Lung (tissue), 12 donors: ENCODE results near the gene APPL2. TPM values are rescaled to one million over a fixed set of nuclear protein-coding genes. Genes with fewer than 3 reads are reported as not detected.

Source experiments
- ATAC-seq: fragments of 200-7000 bp; cut with Tn5 transposase; one replicate; pipeline ENCODE4 v1.9.1; 2020; ENCODE audit warnings: moderate number of reproducible peaks; ENCODE audit not compliant: insufficient read depth, low FRiP score
- DNase-seq, 3 donors: peaks; one replicate each; pipeline ENCODE4 v3.0.0-alpha.2; 2013 to 2017
- H3K27ac ChIP-seq, 2 donors: one replicate each; pipeline ENCODE4 v1.5.1; 2013; ENCODE audit warnings: mild to moderate bottlenecking in 2 of 2, moderate library complexity in 2 of 2, control low read depth in 1 of 2, inconsistent platforms in 1 of 2, low read depth in 1 of 2, low read length in 1 of 2
- H3K27me3 ChIP-seq, 3 donors: one replicate each; pipeline ENCODE4 v1.5.1; 2013; ENCODE audit warnings: low read length in 2 of 3; ENCODE audit not compliant: control insufficient read depth in 3 of 3, insufficient read depth in 3 of 3
- H3K36me3 ChIP-seq, 4 donors: one replicate each; pipeline ENCODE4 v1.5.1; 2013; ENCODE audit warnings: low read length in 4 of 4, mild to moderate bottlenecking in 1 of 4, moderate library complexity in 1 of 4; ENCODE audit not compliant: control insufficient read depth in 4 of 4, insufficient read depth in 4 of 4
- H3K4me1 ChIP-seq, 5 donors: one replicate each; pipeline ENCODE4 v1.5.1; 2013; ENCODE audit warnings: low read length in 5 of 5, mild to moderate bottlenecking in 2 of 5, moderate library complexity in 1 of 5; ENCODE audit not compliant: control insufficient read depth in 5 of 5, insufficient read depth in 5 of 5
- H3K4me3 ChIP-seq: one replicate; pipeline ENCODE4 v1.5.1; 2013; ENCODE audit warnings: mild to moderate bottlenecking, control low read depth, moderate library complexity
- H3K9ac ChIP-seq, 2 donors: one replicate each; pipeline ENCODE4 v1.5.1; 2013; ENCODE audit warnings: low read length in 2 of 2, control low read depth in 1 of 2; ENCODE audit not compliant: insufficient read depth in 1 of 2
- H3K9me3 ChIP-seq, 4 donors: one replicate each; pipeline ENCODE4 v1.5.1; 2013; ENCODE audit warnings: low read length in 3 of 4, mild to moderate bottlenecking in 1 of 4, moderate library complexity in 1 of 4; ENCODE audit not compliant: control insufficient read depth in 4 of 4, insufficient read depth in 3 of 4
- WGBS, 2 donors: extraction: QIAGEN DNeasy Blood & Tissue Kit; methylation state at CpG; one replicate each; pipeline ENCODE4 v1.1.7; 2013; 5-methylcytosine and 5-hydroxymethylcytosine counted together
- polyA plus RNA-seq, 2 donors: library from polyadenylated mRNA; stranded (reverse); fragments of 200-250 nt; gene quantifications; one replicate each; pipeline ENCODE4 v1.2.1, GENCODE V29; 2013
- total RNA-seq, 2 donors: library from RNA; depleted of rRNA in 1 of 2; stranded (reverse); fragments of >200 nt in 1 of 2; gene quantifications; one replicate each; pipeline ENCODE4 v1.2.1, GENCODE V29; 2014 to 2021
- TF ChIP-seq, protein P1 (sequence below): IDR thresholded peaks from 2 replicates; pipeline ENCODE4 v1.5.1; 2012; ENCODE audit warnings: mild to moderate bottlenecking; ENCODE audit errors: control extremely low read depth, extremely low read depth
- donor health status: control.
- donor health status: control.
- donor health status: Bipolar disorder and iron deficiency.
- donor health status: healthy.
- donor health status: DM: yes; HTN: yes; CAD: no.

APPL2 gene
- total and polyA plus RNA-seq, 4 donors = 11.8 to 89.5 (median 26.5) TPM

DNA sequence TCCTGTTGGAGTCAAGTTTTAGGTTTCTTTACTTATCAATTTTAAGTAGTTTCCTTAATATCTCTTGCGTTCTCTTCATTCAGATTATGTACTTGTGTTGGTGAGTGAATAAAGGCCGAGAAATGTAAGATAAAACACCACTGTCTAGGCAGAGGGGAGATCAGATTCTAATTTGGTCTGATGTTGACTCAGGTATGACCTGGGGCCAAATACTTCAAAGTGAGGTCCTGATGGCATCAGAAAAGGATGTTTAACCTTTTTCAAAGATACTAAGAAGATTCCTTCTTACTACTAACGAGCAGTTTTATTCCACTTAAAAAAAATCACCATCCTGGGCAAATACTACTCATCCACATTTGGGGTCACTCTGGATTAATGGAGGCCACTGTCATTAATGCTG lies 26.9 kb downstream of the APPL2 start:
- no peak overlapping the region for H3K27ac ChIP-seq
- no peak overlapping the region for H3K9ac ChIP-seq
- H3K4me1 ChIP-seq = no peaks in the 10 kb centered on the region
- H3K9me3 ChIP-seq = no peaks in the 10 kb centered on the region
- H3K4me3 ChIP-seq = no peak overlapping the region
- peaks cover 24 to 43% (median 33%) of the 10 kb centered on the region in 4 donors for H3K36me3 ChIP-seq
- WGBS, 2 donors = 91 to 95% methylated on average over 3 of the region's 3 CpGs
- ATAC-seq (no peak), DNase-seq (no peak)
- H3K27me3 ChIP-seq = no peaks in the 10 kb centered on the region
- TF ChIP-seq, protein P1, sequence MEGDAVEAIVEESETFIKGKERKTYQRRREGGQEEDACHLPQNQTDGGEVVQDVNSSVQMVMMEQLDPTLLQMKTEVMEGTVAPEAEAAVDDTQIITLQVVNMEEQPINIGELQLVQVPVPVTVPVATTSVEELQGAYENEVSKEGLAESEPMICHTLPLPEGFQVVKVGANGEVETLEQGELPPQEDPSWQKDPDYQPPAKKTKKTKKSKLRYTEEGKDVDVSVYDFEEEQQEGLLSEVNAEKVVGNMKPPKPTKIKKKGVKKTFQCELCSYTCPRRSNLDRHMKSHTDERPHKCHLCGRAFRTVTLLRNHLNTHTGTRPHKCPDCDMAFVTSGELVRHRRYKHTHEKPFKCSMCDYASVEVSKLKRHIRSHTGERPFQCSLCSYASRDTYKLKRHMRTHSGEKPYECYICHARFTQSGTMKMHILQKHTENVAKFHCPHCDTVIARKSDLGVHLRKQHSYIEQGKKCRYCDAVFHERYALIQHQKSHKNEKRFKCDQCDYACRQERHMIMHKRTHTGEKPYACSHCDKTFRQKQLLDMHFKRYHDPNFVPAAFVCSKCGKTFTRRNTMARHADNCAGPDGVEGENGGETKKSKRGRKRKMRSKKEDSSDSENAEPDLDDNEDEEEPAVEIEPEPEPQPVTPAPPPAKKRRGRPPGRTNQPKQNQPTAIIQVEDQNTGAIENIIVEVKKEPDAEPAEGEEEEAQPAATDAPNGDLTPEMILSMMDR = no peak

DNA sequence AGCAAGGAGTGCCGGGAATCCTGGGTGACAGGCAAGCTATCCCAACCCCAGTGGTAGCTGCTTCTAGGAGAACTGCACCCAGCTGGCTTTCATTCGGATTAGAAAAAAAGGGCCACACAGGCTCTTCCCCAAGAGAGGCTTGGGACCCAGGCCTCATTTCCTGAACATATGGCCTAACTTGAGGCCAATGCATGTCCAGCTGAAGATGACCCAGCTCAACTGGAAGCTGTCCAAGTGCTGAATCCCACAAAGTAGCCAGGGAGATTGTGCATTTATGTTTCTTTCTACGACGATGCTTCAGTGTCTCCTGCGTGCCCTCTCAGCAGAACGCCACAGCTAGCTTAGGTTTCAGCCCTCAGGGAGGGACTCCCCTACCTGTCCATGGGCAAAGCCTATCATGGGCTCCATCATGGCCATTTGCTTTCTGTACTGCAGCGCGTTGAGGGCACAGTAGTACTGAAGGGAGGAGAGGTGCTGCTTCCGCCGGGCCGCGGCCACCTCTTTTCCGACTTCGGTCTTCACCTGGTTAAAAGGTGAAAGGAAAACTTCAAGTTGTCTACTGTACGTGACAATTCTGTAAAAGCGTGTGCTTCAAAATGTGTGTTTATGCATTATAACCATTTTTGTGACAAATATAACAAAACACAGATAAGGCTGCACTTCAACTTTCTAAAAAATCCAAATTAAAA lies 29.1 kb downstream of the APPL2 start:
- ATAC-seq = no peak
- Histone ChIP-seq H3K4me3 (no peak overlapping the region), H3K4me1 (peaks cover 0 to 4% (median 0%) of the 10 kb centered on the region in 5 donors), H3K9ac (no peak overlapping the region), H3K27ac (no peak overlapping the region), H3K27me3 (no peaks in the 10 kb centered on the region), H3K9me3 (no peaks in the 10 kb centered on the region), H3K36me3 (peaks cover 29 to 54% (median 41%) of the 10 kb centered on the region in 4 donors)
- TF ChIP-seq, protein P1 = no peak
- peak in 1 of 3 donors; percentile 9 for DNase-seq
- 97% methylated on average over 16 of the region's 16 CpGs for WGBS, 2 donors

DNA sequence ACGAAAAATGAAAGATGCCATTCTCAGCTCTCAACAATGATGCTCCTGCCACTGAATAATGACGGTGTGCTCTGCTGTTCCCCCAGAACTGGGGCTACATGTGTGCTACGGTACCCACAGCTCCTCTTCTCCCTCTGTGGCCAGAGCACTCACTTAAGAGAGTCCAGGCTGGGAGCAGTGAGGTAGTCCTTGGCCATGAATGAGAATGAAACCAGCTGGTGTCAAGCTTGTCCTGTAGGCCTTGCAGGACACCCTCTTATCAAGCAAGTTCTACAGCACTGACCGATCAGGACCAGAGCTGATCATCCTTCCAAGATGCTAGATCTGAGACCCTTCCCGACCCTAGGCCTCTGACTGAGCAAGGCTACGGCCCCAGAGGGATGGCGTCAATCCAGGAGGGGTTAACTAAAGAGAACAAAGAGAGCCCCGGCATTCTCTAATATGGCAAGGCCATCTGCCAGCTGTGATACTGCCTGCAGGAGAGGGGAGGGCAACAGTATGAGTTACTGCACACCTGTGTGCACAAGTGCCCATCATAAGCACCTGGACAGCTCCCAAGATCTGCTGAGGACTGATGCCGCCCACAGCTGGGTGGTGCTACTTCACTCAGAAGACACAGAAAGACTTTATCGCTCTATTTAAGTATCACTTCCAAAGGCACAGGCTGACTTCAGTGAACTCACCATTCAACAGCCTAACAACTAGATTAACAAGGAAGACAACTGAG lies 30.5 kb downstream of the APPL2 start:
- peaks cover 0 to 11% (median 0%) of the 10 kb centered on the region in 5 donors for H3K4me1 ChIP-seq
- H3K4me3 ChIP-seq = no peak overlapping the region
- no peaks in the 10 kb centered on the region for H3K9me3 ChIP-seq
- no peak overlapping the region for H3K9ac ChIP-seq
- peaks cover 29 to 50% (median 45%) of the 10 kb centered on the region in 4 donors for H3K36me3 ChIP-seq
- TF ChIP-seq, protein P1 = no peak
- no peak overlapping the region for H3K27ac ChIP-seq
- 87 to 94% methylated on average over 10 of the region's 10 CpGs for WGBS, 2 donors
- ATAC-seq (no peak), DNase-seq (no peak)
- H3K27me3 ChIP-seq = no peaks in the 10 kb centered on the region
